NCI-H526 treated with DMSO at 0.1 percent for 48 hours (cell line): ENCODE measurements around the gene REXO2.

Experiments used
- DNase-seq: peaks from one replicate; lab custom pipeline; 2025; lab: John Stamatoyannopoulos, UW

The REXO2 gene

DNA sequence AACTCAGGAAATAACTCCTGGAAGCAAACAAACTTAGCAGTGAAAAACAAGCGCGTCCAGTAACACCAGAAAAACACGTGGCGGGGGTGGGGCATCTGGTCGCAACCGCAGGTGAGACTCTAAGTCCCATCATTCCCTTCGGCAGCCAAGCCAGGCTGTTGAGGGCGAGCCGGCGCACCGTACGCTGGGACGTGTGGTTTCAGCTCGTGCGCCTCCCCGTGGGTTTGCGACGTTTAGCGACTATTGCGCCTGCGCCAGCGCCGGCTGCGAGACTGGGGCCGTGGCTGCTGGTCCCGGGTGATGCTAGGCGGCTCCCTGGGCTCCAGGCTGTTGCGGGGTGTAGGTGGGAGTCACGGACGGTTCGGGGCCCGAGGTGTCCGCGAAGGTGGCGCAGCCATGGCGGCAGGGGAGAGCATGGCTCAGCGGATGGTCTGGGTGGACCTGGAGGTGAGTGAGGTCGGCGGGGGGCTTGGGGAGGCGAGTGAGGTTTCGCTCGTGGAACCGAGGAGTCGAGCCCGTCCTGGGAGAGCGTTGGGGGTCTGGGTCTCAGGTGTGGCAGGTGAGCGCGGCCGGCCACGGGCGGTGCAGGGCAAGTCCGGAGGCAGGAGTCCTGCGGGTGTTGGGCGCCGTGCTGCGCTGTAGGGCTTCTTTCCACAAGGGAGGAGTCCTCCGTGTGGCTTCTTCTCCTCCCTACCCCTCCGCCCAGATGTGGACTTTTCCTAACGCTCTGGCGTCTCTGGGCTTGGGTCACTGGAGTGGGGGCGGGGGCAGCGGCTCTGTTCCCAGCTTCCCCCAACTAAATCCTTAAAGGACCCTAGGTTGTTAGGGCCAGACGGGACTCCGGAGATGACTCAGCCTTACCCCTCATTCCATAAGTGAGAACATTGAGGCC is at the start of gene REXO2:
Gene REXO2, plus strand, starts transcription at position 239 of the 892 bp plus-strand sequence. Its CDS starts 62 bp downstream, at position 301.
- peak; percentile 99 for DNase-seq

GRCh38 chr11:114392735-114393667 is 46.3 kb upstream of the REXO2 start:
- DNase-seq: no peak

- DNase-seq: no peak
Measured at GRCh38 chr11:114395736-114396135, 43.5 kb upstream of the REXO2 start.

DNA sequence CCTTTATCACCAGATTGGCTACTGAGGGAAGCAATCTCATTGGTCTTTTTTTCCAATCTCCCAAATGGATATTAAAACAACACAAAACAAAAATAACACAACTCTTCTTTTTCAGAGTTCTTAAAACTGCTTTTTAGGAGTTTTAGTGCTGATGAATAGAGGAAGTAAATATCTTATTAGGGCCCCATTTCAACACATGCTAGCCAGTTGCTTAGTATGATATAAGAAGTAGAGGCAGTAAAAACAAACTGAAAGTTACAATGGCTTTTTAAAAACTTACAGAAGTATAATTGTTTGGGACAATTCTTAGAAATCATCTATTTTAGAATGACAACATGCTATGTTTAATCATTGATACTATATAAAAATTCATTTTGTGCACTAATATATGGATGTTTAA is 42.4 kb upstream of the REXO2 start:
- no peak for DNase-seq

DNA sequence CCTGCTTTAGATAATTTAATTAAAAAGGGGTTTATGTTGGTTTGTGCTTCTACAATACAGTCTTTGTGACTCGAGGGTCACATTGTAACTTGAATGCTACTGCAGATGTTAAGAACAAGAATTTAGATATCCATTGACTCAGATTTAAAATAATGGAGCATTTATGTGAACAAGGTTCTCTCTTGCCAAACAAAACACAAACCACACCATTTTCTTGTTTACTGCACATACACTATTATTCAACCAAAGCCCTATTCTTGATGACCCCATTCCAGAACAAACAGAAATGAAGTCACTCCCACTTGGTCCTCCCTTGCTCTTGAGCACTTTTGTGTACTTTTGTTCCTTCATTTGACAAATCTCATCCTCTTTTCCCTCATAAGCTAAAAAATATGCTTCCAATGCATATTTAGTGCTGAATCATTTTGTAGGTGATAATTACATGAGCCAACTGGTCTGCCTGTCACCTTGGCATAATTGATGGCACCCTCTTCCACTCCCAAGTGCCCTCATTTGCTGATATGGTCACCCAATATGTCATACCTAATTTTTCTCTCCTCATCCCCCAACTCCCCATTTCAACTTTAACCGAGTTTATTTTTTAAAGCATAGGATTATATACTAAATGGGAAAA is 41.8 kb upstream of the REXO2 start:
- DNase-seq: no peak

GRCh38 chr11:114398303-114398920 is 40.9 kb upstream of the REXO2 start:
- no peak for DNase-seq

- peak; percentile 91 for DNase-seq
Measured at GRCh38 chr11:114399490-114400215, 39.6 kb upstream of the REXO2 start.

DNA sequence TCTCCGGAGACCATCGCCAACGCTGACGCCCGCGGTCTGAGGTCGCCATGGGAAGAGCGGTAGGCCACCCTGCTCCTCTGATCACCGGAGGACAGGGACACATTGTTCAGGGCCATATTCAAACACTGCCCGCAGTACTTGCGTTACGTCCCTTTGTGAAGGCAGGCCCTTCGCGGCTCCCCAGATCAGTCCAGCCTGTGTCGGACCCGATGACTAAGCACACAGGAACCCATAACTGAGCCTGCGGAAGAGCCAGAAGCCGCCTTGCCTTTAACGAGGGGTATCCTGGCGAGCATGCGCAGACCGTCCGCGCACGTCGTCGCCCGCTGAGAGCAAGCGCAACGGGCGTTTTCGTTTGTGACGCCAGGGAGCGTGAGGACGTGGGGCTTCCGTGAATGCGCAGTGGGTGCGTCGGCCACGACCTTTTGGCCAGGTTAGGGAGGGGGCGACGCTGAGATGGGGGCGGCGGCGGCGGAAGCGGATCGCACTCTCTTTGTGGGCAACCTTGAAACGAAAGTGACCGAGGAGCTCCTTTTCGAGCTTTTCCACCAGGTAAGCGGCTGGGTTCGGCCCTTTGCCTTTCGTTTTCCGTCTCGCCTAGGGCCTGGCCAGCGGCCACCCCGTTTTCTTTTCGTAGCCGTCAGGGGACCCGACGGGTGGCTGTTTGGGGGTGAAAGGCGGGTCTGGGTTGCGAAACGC is 38.9 kb upstream of the REXO2 start, which contains the start of the genes C11orf71 and RBM7:
Gene C11orf71, minus strand, starts transcription at position 296 of the 699 bp plus-strand sequence. Its CDS starts 180 bp downstream, at position 116.
Gene RBM7, plus strand, starts transcription at position 451 of the 699 bp plus-strand sequence. Its CDS starts 6 bp downstream, at position 457.
- peak; percentile 99 for DNase-seq

GRCh38 chr11:114400915-114401223 is 38.4 kb upstream of the REXO2 start:
- DNase-seq: no peak

- DNase-seq: no peak
Measured at GRCh38 chr11:114401311-114401710, 38.0 kb upstream of the REXO2 start.

GRCh38 chr11:114412946-114413345 is 26.3 kb upstream of the REXO2 start:
- no peak for DNase-seq

- DNase-seq: no peak
Measured at GRCh38 chr11:114413958-114414357, 25.3 kb upstream of the REXO2 start.

- no peak for DNase-seq
Measured at GRCh38 chr11:114416441-114416961, 22.8 kb upstream of the REXO2 start.

DNA sequence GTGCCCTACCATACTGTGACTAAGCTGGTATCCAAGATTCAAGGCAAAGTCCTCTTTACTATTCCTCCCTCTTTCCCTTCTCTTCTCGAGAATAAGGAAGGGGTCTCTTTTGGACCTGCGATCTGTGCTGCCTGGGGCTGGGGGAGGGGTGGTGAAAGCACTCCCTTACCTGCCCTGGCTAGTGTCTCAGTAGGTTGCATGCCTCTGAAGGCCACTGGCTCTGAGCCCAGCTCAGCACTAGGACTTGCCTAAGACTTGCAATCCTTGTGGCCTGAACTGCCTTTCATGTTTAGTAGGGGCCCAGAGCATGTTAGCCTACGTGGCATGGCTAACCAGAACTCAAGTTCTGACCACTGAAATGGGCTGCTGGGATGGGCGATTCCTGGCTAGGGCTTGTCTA is 13.0 kb upstream of the REXO2 start:
- DNase-seq: no peak

GRCh38 chr11:114430290-114430689 is 9.0 kb upstream of the REXO2 start:
- no peak for DNase-seq

DNA sequence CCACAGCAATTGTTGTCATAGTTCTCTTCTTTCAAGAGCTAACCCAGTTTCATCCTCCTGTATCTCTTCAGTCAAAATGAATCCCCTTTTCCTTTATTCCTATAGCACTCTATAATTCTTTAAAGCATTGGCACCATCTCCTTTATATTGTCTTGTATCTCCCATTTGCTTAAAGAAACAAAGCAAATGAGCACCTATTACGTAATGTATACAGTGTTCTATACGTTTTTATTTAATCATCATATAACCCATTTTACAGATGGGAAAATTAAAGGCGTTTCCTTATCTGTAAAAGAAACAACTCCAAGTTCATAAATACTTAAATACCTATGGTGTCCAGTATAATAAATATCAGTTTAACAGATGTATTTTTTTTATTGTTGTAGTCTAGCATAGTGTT is 6.4 kb upstream of the REXO2 start:
- no peak for DNase-seq

DNA sequence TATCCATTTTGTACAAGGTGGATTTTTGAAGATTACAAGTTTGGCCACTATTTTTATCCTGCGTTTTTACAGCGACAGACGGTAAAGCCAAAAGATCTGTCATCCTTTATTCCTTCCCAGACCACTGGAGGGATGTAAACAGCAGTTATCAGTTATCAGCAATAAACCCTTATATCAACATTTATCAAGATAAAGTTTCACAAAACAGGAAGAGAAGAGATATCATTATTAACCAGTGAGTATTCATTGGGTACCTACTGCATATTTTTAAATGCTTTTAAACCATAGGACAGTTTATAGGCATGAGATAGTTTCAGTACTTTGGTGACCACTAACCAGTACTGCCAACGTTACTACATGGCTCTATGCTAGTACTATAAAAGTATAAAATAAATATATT is 5.9 kb upstream of the REXO2 start:
- no peak for DNase-seq

GRCh38 chr11:114438303-114438702 is 964 bp upstream of the REXO2 start:
- no peak for DNase-seq

DNA sequence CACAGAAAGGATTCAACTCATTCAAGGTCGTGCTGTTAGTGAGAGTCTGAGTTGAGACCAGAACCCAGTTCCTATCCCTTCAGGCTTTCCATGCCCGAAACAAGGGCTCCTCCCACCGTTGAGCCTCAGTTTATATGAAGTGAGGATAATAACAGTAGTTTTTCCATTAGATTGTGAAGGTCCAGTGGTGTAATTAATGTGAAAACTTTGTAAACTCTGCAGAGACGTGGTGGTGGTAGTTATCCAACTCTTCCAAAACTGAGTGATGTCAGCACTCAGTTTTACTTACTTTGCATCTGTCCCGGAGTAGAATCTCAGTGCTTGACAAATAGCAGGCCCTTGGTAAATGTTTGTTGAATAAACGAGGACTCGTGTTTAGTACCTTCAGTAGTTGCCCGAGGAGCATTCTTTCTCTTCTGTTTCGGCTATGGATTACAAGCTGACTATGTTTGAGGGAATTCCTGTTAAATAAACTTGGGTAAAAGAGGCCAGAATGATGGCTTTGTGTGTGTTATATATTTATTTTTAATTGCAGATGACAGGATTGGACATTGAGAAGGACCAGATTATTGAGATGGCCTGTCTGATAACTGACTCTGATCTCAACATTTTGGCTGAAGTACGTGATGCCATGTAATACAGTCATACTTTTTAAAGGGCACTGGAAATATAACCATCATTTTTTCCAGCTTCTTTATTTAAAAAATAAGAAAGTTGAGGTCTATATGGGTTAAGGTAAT is 1.0 kb downstream of the REXO2 start:
- DNase-seq: peak; percentile 72
